Smooth muscle cell (in vitro differentiated cells): ENCODE measurements around the gene VAMP7. TPM values are rescaled to one million over a fixed set of nuclear protein-coding genes. Genes with fewer than 3 reads are reported as not detected.

ENCODE experiments used
- DNase-seq: peaks from one replicate; lab custom pipeline; 2025; ENCODE audit not compliant: unreplicated experiment; lab: John Stamatoyannopoulos, UW
- H2AFZ ChIP-seq: fragments of 200-600 bp; sonication (generic); 2 replicates; pipeline ENCODE4 v1.6.0; 2016; ENCODE audit warnings: antibody characterized with exemption, low read depth, mild to moderate bottlenecking
- H3F3A ChIP-seq: fragments of 200-600 bp; sonication (generic); 2 replicates; pipeline ENCODE4 v1.6.0; 2017; ENCODE audit warnings: antibody characterized with exemption, low read depth
- H3K27ac ChIP-seq: fragments of 200-600 bp; sonication (generic); 2 replicates; pipeline ENCODE4 v1.5.1; 2016; ENCODE audit warnings: low read depth, mild to moderate bottlenecking
- H3K27me3 ChIP-seq: fragments of 200-600 bp; sonication (generic); 2 replicates; pipeline ENCODE4 v1.6.1; 2016; ENCODE audit warnings: low read depth, mild to moderate bottlenecking
- H3K36me3 ChIP-seq: fragments of 200-600 bp; sonication (generic); 2 replicates; pipeline ENCODE4 v1.5.1; 2016; ENCODE audit warnings: low read depth
- H3K4me1 ChIP-seq: fragments of 200-600 bp; sonication (generic); 2 replicates; pipeline ENCODE4 v1.5.1; 2016; ENCODE audit warnings: low read depth
- H3K4me2 ChIP-seq: fragments of 200-600 bp; sonication (generic); 2 replicates; pipeline ENCODE4 v1.6.0; 2016; ENCODE audit warnings: mild to moderate bottlenecking
- H3K4me3 ChIP-seq: fragments of 200-600 bp; sonication (generic); 2 replicates; pipeline ENCODE4 v1.5.1; 2016; ENCODE audit warnings: mild to moderate bottlenecking
- H3K79me2 ChIP-seq: fragments of 200-600 bp; sonication (generic); 2 replicates; pipeline ENCODE4 v1.6.0; 2016; ENCODE audit warnings: low read depth, mild to moderate bottlenecking
- H3K9ac ChIP-seq: fragments of 200-600 bp; sonication (generic); 2 replicates; pipeline ENCODE4 v1.6.0; 2016; ENCODE audit warnings: low read depth
- H3K9me3 ChIP-seq: fragments of 200-600 bp; sonication (generic); replicated peaks from 2 replicates; pipeline ENCODE4 v1.5.1; 2016; ENCODE audit warnings: low read depth
- H4K20me1 ChIP-seq: fragments of 200-600 bp; sonication (generic); 2 replicates; pipeline ENCODE4 v1.6.0; 2016; ENCODE audit warnings: low read depth
- WGBS: methylation state at CpG from one replicate; pipeline ENCODE4 v1.1.7; 2016; ENCODE audit warnings: low lambda C conversion rate; 5-methylcytosine and 5-hydroxymethylcytosine counted together
- polyA plus RNA-seq: library from polyadenylated mRNA; unstranded; fragments of >200 nt; fragmentation: Nextera tagmentation; extraction: Ambion mirVana; gene quantifications from 2 replicates; pipeline ENCODE4 v1.2.1, GENCODE V29; 2016
- total RNA-seq: library from RNA; depleted of rRNA; stranded (reverse); fragments of >200 nt; gene quantifications from 2 replicates; pipeline ENCODE4 v1.2.3, GENCODE V29; 2014
- TF ChIP-seq, protein P1 (sequence below): fragments of 200-600 bp; sonication (generic); IDR thresholded peaks from 2 replicates; pipeline ENCODE4 v1.5.1; 2017; ENCODE audit warnings: borderline replicate concordance, mild to moderate bottlenecking, antibody characterized with exemption; ENCODE audit not compliant: insufficient read depth, poor library complexity, severe bottlenecking

The VAMP7 gene
- total and polyA plus RNA-seq, 2 experiments from 2014 or later = 33.8 to 53.8 TPM

DNA sequence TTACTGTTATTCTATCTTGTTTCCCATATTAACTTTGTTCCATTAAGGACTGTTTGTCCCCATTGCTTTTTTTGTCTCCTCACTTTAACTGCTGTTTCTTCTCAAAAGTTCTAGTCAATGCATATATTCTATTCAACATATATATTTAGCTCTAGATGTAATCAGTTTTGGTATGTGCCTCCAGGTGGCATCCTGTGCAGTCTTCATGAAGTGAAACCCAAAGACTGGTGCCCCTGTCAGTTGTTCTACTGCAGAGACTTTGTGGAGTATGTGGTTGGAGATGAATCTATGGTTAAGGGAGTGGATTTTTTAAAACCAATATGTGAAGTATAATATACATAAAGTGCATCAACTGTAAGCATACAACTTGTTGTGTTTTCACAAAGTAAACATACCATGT lies 57.0 kb downstream of the VAMP7 start:
- DNase-seq = no peak
- H3K27me3 ChIP-seq = no peaks in the 10 kb centered on the region

DNA sequence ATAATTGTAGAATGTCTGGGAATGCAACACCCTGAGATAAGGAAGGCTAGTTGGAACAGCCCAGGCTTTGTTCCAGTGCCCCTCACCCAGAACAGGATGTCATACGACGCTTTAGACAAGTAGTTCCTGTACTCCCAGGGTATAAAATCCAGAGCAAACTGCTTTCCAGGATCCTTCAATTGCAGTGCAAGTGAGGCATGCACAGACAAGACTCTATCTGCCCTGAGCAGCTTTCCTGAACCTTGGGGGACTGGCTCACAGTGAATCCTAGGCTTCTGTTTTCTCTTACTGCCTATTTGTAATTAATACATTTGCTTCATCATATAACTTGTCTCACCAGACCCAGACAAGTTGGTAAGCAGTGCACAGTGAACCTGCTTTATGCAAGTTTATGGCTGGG lies 68.0 kb downstream of the VAMP7 start:
- TF ChIP-seq, protein P1, sequence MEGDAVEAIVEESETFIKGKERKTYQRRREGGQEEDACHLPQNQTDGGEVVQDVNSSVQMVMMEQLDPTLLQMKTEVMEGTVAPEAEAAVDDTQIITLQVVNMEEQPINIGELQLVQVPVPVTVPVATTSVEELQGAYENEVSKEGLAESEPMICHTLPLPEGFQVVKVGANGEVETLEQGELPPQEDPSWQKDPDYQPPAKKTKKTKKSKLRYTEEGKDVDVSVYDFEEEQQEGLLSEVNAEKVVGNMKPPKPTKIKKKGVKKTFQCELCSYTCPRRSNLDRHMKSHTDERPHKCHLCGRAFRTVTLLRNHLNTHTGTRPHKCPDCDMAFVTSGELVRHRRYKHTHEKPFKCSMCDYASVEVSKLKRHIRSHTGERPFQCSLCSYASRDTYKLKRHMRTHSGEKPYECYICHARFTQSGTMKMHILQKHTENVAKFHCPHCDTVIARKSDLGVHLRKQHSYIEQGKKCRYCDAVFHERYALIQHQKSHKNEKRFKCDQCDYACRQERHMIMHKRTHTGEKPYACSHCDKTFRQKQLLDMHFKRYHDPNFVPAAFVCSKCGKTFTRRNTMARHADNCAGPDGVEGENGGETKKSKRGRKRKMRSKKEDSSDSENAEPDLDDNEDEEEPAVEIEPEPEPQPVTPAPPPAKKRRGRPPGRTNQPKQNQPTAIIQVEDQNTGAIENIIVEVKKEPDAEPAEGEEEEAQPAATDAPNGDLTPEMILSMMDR = no peak
- H3K36me3 ChIP-seq = no peaks in the 10 kb centered on the region
- H3K4me2 ChIP-seq = no peak overlapping the region
- no peaks in the 10 kb centered on the region for H3K27me3 ChIP-seq
- H3K79me2 ChIP-seq = no peaks in the 10 kb centered on the region
- H3K9me3 ChIP-seq = peaks cover 3% of the 10 kb centered on the region
- no peaks in the 10 kb centered on the region for H4K20me1 ChIP-seq
- H2AFZ ChIP-seq = no peak overlapping the region
- H3K4me3 ChIP-seq = no peak overlapping the region
- H3F3A ChIP-seq = no peaks in the 10 kb centered on the region
- H3K4me1 ChIP-seq = no peaks in the 10 kb centered on the region
- WGBS = 42% methylated on average over 2 of the region's 2 CpGs
- no peak overlapping the region for H3K9ac ChIP-seq
- no peak overlapping the region for H3K27ac ChIP-seq
- no peak for DNase-seq

More for the DNA sequence above, 57.0 kb downstream of the VAMP7 start:
- Histone ChIP-seq H2AFZ (no peak overlapping the region), H3K4me1 (no peaks in the 10 kb centered on the region), H3K79me2 (no peaks in the 10 kb centered on the region), H3K36me3 (no peaks in the 10 kb centered on the region), H3K9ac (no peak overlapping the region), H3F3A (no peaks in the 10 kb centered on the region), H3K27ac (no peak overlapping the region), H3K4me2 (no peak overlapping the region), H4K20me1 (no peaks in the 10 kb centered on the region), H3K4me3 (no peak overlapping the region), H3K9me3 (no peaks in the 10 kb centered on the region)
- TF ChIP-seq, protein P1 = no peak

GRCh38 chrX:155951237-155951789 lies 70.2 kb downstream of the VAMP7 start:
- DNase-seq = no peak
- no peak overlapping the region for H3K9ac ChIP-seq
- H3K9me3 ChIP-seq = peaks cover 3% of the 10 kb centered on the region
- H3K27ac ChIP-seq = no peak overlapping the region
- no peaks in the 10 kb centered on the region for H3K36me3 ChIP-seq
- TF ChIP-seq, protein P1 = no peak
- H3F3A ChIP-seq = no peaks in the 10 kb centered on the region
- H3K4me2 ChIP-seq = no peak overlapping the region
- no peaks in the 10 kb centered on the region for H3K79me2 ChIP-seq
- H3K4me1 ChIP-seq = no peaks in the 10 kb centered on the region
- no peak overlapping the region for H3K4me3 ChIP-seq
- 73% methylated on average over 3 of the region's 3 CpGs for WGBS
- no peaks in the 10 kb centered on the region for H3K27me3 ChIP-seq
- no peak overlapping the region for H2AFZ ChIP-seq
- H4K20me1 ChIP-seq = no peaks in the 10 kb centered on the region

GRCh38 chrX:155953055-155953454 lies 71.9 kb downstream of the VAMP7 start:
- no peak overlapping the region for H3K27ac ChIP-seq
- no peak for DNase-seq
- H4K20me1 ChIP-seq = no peaks in the 10 kb centered on the region
- TF ChIP-seq, protein P1 = no peak
- H3K4me1 ChIP-seq = no peaks in the 10 kb centered on the region
- no peak overlapping the region for H3K4me2 ChIP-seq
- no peaks in the 10 kb centered on the region for H3K79me2 ChIP-seq
- no peak overlapping the region for H3K4me3 ChIP-seq
- H3K9me3 ChIP-seq = peaks cover 3% of the 10 kb centered on the region
- no peak overlapping the region for H3K9ac ChIP-seq
- 87% methylated on average over 3 of the region's 3 CpGs for WGBS
- H3K27me3 ChIP-seq = no peaks in the 10 kb centered on the region
- no peak overlapping the region for H2AFZ ChIP-seq
- no peaks in the 10 kb centered on the region for H3F3A ChIP-seq
- no peaks in the 10 kb centered on the region for H3K36me3 ChIP-seq
